ENCODE results near the gene KDM4C. TPM values are rescaled to one million over a fixed set of nuclear protein-coding genes. Genes with fewer than 3 reads are reported as not detected.

KDM4C gene
- 20.5 and 29.2 TPM in 2 replicates for total RNA-seq

DNA sequence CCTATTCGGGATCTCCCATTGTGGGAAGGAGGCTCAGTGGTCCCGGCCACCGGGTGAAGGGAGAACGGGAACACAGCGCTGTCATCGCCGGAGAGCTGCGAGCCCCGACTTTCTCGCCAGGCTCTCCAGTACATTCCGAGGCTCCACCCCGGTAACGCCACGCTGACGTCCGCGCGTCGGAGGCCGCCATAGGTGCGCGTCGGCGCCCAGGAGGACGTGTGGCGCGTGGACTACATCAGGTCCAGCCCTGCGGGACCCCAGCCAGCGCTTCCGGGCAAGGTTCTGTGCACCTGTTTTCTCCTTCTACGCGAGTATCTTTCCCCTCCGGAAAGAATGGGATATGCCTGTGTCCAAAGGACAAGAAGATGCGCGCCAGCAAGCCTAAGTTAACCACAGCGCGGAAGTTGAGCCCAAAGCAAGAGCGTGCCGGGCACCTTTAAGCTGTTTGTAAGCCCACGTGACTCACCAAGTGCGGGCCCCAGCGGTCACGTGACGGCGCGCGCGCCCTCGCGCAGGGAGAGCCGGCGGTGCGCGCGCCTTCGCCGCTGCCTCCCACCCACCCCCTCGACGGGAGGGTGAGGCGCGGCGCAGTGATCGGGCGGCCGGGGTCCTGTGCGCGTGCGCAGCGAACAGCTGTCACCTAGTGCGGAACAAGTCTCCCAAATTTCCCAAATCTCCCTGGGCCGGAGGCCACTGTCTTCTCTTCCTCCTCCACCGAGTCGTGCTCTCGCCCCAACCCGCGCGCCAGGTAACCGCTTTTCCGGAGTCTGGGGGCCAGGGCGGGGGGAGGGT is at the start of gene KDM4C:
Gene KDM4C, plus strand, starts transcription at position 518 of the 792 bp plus-strand sequence. CDS start 35,016 bp downstream, outside the sequence.

Other genes starting within 250 kb of the KDM4C start
- 0.43 and 22.9 TPM in 2 replicates for gene GLDC, start 112.2 kb upstream of the KDM4C start, total RNA-seq